HepG2 (cell line): Measurements from ENCODE around the gene FAM43A. TPM values are rescaled to one million over a fixed set of nuclear protein-coding genes. Genes with fewer than 3 reads are reported as not detected.

ENCODE experiments used
- ATAC-seq: fragments of 200-7000 bp; cut with Tn5 transposase; 3 replicates; pipeline ENCODE4 v1.9.1; 2020; ENCODE audit warnings: mild to moderate bottlenecking, moderate library complexity
- BruUV-seq: library from RNA; stranded (reverse); fragments of 400-500 nt; replicated peaks from 2 replicates; lab custom pipeline; 2021; lab: Mats Ljungman, UMichigan
- CTCF ChIA-PET: fragments of 300-600 bp; formaldehyde crosslinking; extraction: SDS; loops from one replicate; lab custom pipeline; 2021; ENCODE audit warnings: low total read pairs, inconsistent platforms, low intra/inter-chr PET ratio; lab: Yijun Ruan, JAX
- POLR2A ChIA-PET: fragments of 350-600 bp; sonication (Branson Sonifier 250); formaldehyde crosslinking; loops from one replicate; lab custom pipeline; 2020; ENCODE audit warnings: antibody characterized with exemption, inconsistent platforms; lab: Yijun Ruan, JAX
- DNase-seq: peaks from one replicate; pipeline ENCODE4 v3.0.0-alpha.2; 2015; ENCODE audit warnings: low spot score
- FAIRE-seq: peaks from 3 replicates; lab custom pipeline; 2011; peaks lifted over from hg19 to GRCh38; lab: Jason Lieb, UNC
- H2AFZ ChIP-seq: one replicate; pipeline ENCODE4 v1.6.1; 2011; ENCODE audit warnings: low read length, inconsistent platforms
- H3K27ac ChIP-seq: fragments of 300-600 bp; 3 replicates; pipeline ENCODE4 v1.8.0; 2011; ENCODE audit warnings: mixed run types, mild to moderate bottlenecking, mixed read lengths, low read length, inconsistent platforms; ENCODE audit not compliant: insufficient read depth; ENCODE audit errors: extremely low read length
- H3K27me3 ChIP-seq, 2 experiments: fragments of 200-600 bp in 1 of 2; 2 replicates in 1 of 2; 3 replicates in 1 of 2; pipeline versions ENCODE4 v1.6.0 to v1.8.0; 2011; ENCODE audit warnings: low read length in 2 of 2, mild to moderate bottlenecking in 2 of 2, moderate library complexity in 2 of 2, inconsistent platforms in 1 of 2; ENCODE audit not compliant: insufficient read depth in 2 of 2, control insufficient read depth in 1 of 2
- H3K36me3 ChIP-seq, 2 experiments: fragments of 200-600 bp in 1 of 2; replicated peaks in 1 of 2; 2 replicates in 1 of 2; 3 replicates in 1 of 2; pipeline versions ENCODE4 v1.5.1 to v1.8.0; 2011; ENCODE audit warnings: low read length in 2 of 2, inconsistent platforms in 1 of 2; ENCODE audit not compliant: insufficient read depth in 2 of 2, control insufficient read depth in 1 of 2
- H3K4me1 ChIP-seq: 2 replicates; pipeline ENCODE4 v1.5.1; 2012; ENCODE audit warnings: low read length, inconsistent platforms; ENCODE audit not compliant: insufficient read depth
- H3K4me2 ChIP-seq: 2 replicates; pipeline ENCODE4 v1.6.0; 2011; ENCODE audit warnings: low read depth, low read length, inconsistent platforms
- H3K4me3 ChIP-seq, 3 experiments: fragments of 200-600 bp in 1 of 3; sonication (generic), shearing (Covaris generic) in 1 of 3; replicated peaks in 1 of 3; 2 replicates each; pipeline ENCODE4 v1.5.1; 2011 to 2016; ENCODE audit warnings: low read length in 3 of 3, inconsistent platforms in 2 of 3, low read depth in 2 of 3, mild to moderate bottlenecking in 2 of 3, control low read depth in 1 of 3, mixed read lengths in 1 of 3; ENCODE audit not compliant: insufficient read depth in 1 of 3
- H3K79me2 ChIP-seq: one replicate; pipeline ENCODE4 v1.6.1; 2011; ENCODE audit warnings: low read length, inconsistent platforms; ENCODE audit not compliant: insufficient read depth
- H3K9ac ChIP-seq: 2 replicates; pipeline ENCODE4 v1.6.0; 2011; ENCODE audit warnings: mild to moderate bottlenecking, low read depth, low read length, inconsistent platforms; ENCODE audit not compliant: insufficient read depth
- H3K9me3 ChIP-seq: 2 replicates; pipeline ENCODE4 v1.5.1; 2012; ENCODE audit warnings: mild to moderate bottlenecking, low read length
- H4K20me1 ChIP-seq: 2 replicates; pipeline ENCODE4 v1.6.0; 2011; ENCODE audit warnings: inconsistent platforms, mild to moderate bottlenecking, low read length, moderate library complexity; ENCODE audit not compliant: insufficient read depth
- BRCA1 ChIP-seq: sonication (generic); formaldehyde crosslinking; IDR thresholded peaks from 2 replicates; pipeline ENCODE4 v1.4.0; 2020; ENCODE audit warnings: missing genetic modification reagents
- FOXO4 ChIP-seq: sonication (generic); formaldehyde crosslinking; conservative IDR thresholded peaks from 2 replicates; pipeline ENCODE4 v1.8.1; 2023; ENCODE audit warnings: missing genetic modification reagents
- GATAD2A ChIP-seq: IDR thresholded peaks from 2 replicates; pipeline ENCODE4 v1.6.1; 2016
- GPBP1L1 ChIP-seq: sonication (generic); formaldehyde crosslinking; IDR thresholded peaks from 2 replicates; pipeline ENCODE4 v1.5.0; 2020; ENCODE audit warnings: mild to moderate bottlenecking, missing genetic modification reagents
- HNRNPH1 ChIP-seq: fragments of 200-400 bp; formaldehyde crosslinking; optimal IDR thresholded peaks from 2 replicates; pipeline ENCODE3; 2017; ENCODE audit warnings: mild to moderate bottlenecking, low read depth, low read length
- KDM1A ChIP-seq: IDR thresholded peaks from 2 replicates; pipeline ENCODE4 v1.6.1; 2016; ENCODE audit warnings: missing compliant biosample characterization
- RAD21 ChIP-seq: fragments of 450-650 bp; formaldehyde crosslinking; IDR thresholded peaks from 2 replicates; pipeline ENCODE4 v1.5.0; 2020; ENCODE audit warnings: mild to moderate bottlenecking
- RAD51 ChIP-seq: fragments of 450-650 bp; IDR thresholded peaks from 2 replicates; pipeline ENCODE4 v1.6.1; 2016; ENCODE audit warnings: borderline replicate concordance
- SRY ChIP-seq: sonication (generic); formaldehyde crosslinking; IDR thresholded peaks from 2 replicates; pipeline ENCODE4 v1.8.0; 2022; ENCODE audit warnings: mild to moderate bottlenecking, missing genetic modification reagents
- TERF1 ChIP-seq: sonication (generic); formaldehyde crosslinking; IDR thresholded peaks from 2 replicates; pipeline ENCODE4 v1.8.0; 2022; ENCODE audit warnings: mild to moderate bottlenecking, missing genetic modification reagents, moderate library complexity
- YEATS2 ChIP-seq: sonication (generic); formaldehyde crosslinking; IDR thresholded peaks from 2 replicates; pipeline ENCODE4 v1.4.0; 2020; ENCODE audit warnings: missing genetic modification reagents, borderline replicate concordance
- ZKSCAN8 ChIP-seq: IDR thresholded peaks from 2 replicates; pipeline ENCODE4 v1.6.1; 2016; ENCODE audit warnings: borderline replicate concordance, missing genetic modification reagents, missing compliant biosample characterization
- ZNF33A ChIP-seq: sonication (generic); formaldehyde crosslinking; IDR thresholded peaks from 2 replicates; pipeline ENCODE4 v1.5.1; 2020; ENCODE audit warnings: missing genetic modification reagents, mild to moderate bottlenecking, moderate library complexity, borderline replicate concordance
- ZNF513 ChIP-seq: sonication (generic); formaldehyde crosslinking; conservative IDR thresholded peaks from 2 replicates; pipeline ENCODE4 v1.5.0; 2020; ENCODE audit warnings: missing genetic modification reagents
- WGBS: methylation state at CpG from one replicate; pipeline ENCODE4 v1.1.6; 2017; ENCODE audit warnings: low lambda C conversion rate; 5-methylcytosine and 5-hydroxymethylcytosine counted together
- in situ Hi-C: cut with HindIII; loops from 2 replicates; pipeline ENCODE4 v1.10.0; 2017; ENCODE audit warnings: low pct_unique_long_range_greater_than_20kb; ENCODE audit not compliant: extremely low pct_ligation_motif_present
- intact Hi-C: fragments of 100-400 bp; cut with micrococcal nuclease; formaldehyde crosslinking; loops from one replicate; pipeline ENCODE4 v1.10.0; 2022; ENCODE audit not compliant: unreplicated experiment
- polyA plus RNA-seq, 8 experiments: library from polyadenylated mRNA; depleted of rRNA in 3 of 8; stranded (reverse) in 7 of 8; unstranded in 1 of 8; fragments of >200 nt; fragmentation: Illumina TruSeq in 4 of 8; extraction: Trizol in 4 of 8; gene quantifications; 2 replicates each; pipeline versions ENCODE4 v1.2.1 to v1.2.3, GENCODE V29; 2011 to 2016; ENCODE audit warnings: low read depth in 4 of 8, missing spikeins in 1 of 8, mixed read lengths in 1 of 8; ENCODE audit not compliant: insufficient read depth in 1 of 8
- total RNA-seq, 5 experiments: library from RNA; depleted of rRNA; stranded (reverse); fragments of >200 nt; fragmentation: Illumina TruSeq; extraction: Trizol; gene quantifications; 2 replicates each; pipeline ENCODE4 v1.2.3, GENCODE V29; 2016; ENCODE audit warnings: low read depth in 1 of 5

FAM43A gene
- total and polyA plus RNA-seq, 2 of the 13 experiments (the other 11 are each of a cell fraction or from before 2014, with no cell fraction given), result 0.91 to 1.8 TPM

- Histone ChIP-seq H3K79me2 (no peaks in the 10 kb centered on the region), H3K4me1 (peaks cover 56% of the 10 kb centered on the region), H3K36me3 (no peaks in the 10 kb centered on the region), H4K20me1 (no peaks in the 10 kb centered on the region), H3K9ac (no peak overlapping the region), H3K4me3 (peak overlapping the region in 1 of 3 experiments; percentile 59; a peak in 1 of 6 replicates), H3K27ac (no peak overlapping the region), H3K27me3 (peaks cover 0 to 31% of the 10 kb centered on the region in 2 experiments; a peak in 1 of 5 replicates), H2AFZ (no peak overlapping the region), H3K9me3 (no peaks in the 10 kb centered on the region), H3K4me2 (peak overlapping the region; percentile 86)
- FAIRE-seq, result no peak
- in situ Hi-C loops (loop anchor here (10.0 kb wide), 2 partner anchors 61 to 271 kb away; no protein-coding TSS in a partner anchor), intact Hi-C loops (loop anchor here (2.0 to 10.0 kb wide), 6 partner anchors 61 to 841 kb away; no protein-coding TSS in a partner anchor)
- CTCF ChIA-PET, result interaction anchor here (1.5 to 1.9 kb wide), 3 partner anchors 11 to 577 kb away, joined by 4 to 13 read pairs (median 5); partner anchors contain the start of gene LSG1
- no peak for DNase-seq
- TF ChIP-seq ZKSCAN8 (no peak), RAD21 (CRISPR knock-in tag) (no peak), ZNF513 (no peak), GATAD2A (no peak), YEATS2 (CRISPR knock-in tag) (no peak), ZNF33A (CRISPR knock-in tag) (no peak), RAD51 (no peak), TERF1 (CRISPR knock-in tag) (no peak), GPBP1L1 (CRISPR knock-in tag) (no peak), KDM1A (no peak), HNRNPH1 (no peak), SRY (CRISPR knock-in tag) (no peak), BRCA1 (CRISPR knock-in tag) (no peak), FOXO4 (no peak)
- WGBS, result 24% methylated on average over 2 of the region's 2 CpGs
- POLR2A ChIA-PET, result interaction anchor here (1.2 to 2.6 kb wide), 4 partner anchors 9 to 587 kb away, joined by 3 to 19 read pairs (median 8); partner anchors contain the start of genes LSG1 and XXYLT1
- BruUV-seq, result no TSS peak
- no peak for ATAC-seq
These were observed 2.3 kb upstream of the FAM43A start for GRCh38 chr3:194683380-194683779.
